Activated T-cell treated with anti-CD3 and anti-CD28 coated beads, Interleukin-2, amount 50 U/mL, for 1 hour (primary cell): Measurements from ENCODE around the gene ATF7IP.
"Not testable (repeated sequence)": the region's sequence is repeated elsewhere in the genome, so short reads cannot be mapped to it uniquely, and the experiment has no call there.

Experiments
- DNase-seq: peaks from one replicate; pipeline ENCODE4 v3.0.0-alpha.2; 2020

ATF7IP gene

GRCh38 chr12:14384783-14385638, 19.5 kb downstream of the ATF7IP start:
- DNase-seq: peak; percentile 38

DNA sequence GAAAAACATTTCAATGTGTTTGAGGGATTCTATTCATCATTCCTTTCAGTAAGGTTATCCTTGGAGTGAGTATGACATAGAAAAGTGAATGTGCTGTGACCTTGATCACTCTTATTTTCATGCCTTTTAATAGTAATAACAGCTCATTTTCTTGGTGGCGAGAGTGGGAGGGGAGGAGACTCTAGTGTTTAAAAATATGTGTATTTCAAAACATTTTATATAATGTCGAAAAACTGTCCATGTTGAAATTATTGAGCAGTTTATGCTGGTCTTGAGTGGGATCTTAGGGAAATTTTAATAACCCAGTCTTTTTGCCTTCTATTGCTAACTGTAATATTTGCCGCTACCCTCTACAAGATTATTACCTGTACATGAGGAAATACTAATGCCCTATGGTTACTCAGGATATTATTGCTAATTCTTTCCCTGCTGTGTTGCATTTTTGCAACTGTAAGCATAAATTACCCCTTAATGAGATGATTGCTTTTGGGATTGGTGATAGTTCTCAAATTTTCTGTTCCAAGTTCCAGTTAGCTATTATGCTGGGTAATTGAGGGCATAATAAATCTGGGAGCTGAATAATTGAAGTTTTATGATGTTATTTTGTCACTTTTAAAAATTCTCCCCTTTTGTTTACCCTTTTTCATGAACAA, 21.9 kb downstream of the ATF7IP start:
- DNase-seq: no peak

DNA sequence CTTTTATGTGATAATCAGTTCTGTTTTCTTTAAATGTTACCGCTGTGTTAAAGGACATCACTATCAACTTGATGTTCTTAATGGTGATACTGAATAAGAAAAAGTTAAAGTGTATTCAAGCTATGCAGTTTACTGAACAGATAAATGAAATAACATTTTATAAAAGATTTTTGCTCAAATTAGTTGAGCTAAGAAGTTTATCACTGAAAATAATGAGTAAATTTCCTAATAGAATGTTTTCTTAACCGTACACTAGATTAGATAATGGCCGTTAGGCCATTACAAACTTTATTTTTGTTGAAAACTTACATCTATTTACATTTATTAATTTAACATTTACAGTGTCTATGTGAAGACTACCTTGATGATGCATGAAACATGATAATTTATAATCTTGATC, 25.0 kb downstream of the ATF7IP start:
- DNase-seq: no peak

DNA sequence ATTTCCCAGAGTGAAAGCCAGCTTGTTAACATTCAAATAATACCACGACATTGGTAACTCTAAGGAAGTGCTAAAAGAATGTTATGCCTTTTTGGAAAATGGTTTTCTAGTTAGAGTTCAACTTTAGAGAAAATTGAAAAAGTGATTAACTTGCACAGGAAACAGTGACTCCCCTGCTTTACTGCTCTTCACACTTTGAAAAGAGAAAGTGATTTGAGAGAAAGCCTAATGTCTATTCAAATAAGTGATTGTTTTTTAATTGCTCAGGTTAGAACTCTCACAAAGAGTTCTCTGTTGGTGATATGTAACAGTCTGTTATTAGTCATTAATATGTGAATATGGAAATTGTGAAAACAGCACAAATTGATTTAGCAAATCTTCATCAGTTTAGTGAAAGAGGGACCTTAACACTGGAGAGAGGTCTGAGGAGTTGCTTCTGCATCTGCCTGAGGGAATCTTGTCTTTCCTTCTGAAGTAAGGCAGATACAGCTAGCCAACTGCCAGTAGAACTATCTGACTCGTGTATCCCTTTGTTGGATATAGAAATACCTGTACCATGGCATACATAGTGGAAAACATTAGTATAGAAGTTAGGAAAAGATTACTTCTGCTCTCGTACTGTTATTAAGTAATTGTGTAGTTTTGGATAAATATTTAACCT, 25.5 kb downstream of the ATF7IP start:
- no peak for DNase-seq

DNA sequence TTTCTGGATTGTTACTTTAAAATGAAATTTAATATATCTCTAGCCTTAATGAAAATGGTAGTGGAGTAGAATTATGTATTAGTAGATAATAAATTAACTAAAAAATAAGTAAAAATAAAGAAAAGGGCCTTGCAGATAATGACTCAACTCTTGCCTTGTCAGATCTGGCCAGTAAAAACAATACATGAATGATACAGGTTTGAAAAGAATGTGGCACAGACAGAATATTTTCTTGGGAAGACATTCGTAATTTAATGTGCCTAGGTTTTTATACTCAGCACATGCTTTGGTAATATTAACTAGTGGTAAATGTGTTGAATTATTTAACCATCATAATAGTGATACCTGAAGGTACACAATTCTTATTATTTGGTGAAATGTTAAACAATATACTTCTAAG, 28.3 kb downstream of the ATF7IP start:
- no peak for DNase-seq

DNA sequence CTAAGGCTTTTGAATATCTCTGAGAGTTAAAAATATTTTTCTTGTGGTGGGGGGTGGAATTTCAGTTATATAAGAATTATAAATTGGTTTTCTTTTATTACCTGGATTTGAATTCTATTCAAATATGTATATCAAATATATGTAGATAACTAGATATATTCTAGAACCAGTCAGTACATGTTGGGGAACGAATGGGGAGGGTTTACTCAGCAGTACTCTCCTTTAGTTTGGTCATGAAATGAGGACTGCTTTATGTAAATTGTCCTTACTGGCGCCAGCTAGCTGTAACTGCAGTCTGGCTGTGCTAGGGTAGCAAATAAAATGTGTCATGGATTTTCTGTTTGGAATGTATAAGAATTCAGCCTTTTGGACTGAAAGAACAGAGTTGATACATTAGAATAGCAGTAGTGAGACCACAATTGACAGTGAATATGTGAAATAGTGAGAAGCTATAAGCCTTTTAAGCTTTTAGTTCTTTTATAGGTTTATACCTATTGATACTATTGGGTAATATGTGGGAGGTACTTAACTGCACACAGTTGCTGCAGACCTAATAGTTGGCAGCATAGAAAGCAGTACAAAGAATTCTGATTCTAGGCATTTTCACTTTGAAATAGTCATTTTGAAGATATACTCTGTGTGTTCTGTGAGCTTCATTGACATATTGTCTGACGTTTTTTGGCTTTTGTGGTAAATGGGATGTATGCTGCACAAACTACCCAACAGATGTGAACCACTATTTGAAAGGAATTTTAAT, 29.0 kb downstream of the ATF7IP start:
- DNase-seq: no peak

DNA sequence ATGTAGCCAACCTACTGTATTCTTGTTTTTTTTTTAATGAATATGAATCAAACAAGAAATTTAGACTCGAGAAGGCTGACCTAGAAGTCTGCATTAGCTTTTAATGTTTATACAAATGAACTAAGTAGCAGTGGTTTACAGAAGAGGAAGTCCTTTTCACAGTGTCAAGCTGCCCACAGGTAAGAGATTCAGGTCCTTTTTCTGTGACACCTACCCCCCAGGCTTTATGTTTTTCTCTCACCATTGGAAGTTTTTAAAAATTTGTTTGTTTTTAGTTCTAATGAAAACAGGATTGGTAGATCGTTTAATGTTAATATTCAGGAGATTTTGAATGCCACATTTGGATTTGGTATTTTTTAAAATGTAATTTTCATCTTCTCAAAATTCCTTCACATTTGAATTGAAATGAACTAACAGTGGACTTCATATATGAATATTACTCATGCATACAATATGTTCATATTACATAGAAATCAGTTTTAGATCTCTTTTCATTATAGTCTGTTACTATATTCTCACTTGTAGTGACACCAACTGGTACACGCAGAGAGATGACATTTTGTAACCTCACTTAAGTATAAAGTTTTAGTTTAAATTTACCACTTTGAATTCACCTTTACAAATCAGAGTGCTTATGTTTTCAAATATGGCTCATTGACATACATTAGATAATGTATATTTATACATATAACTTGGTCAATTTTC, 29.7 kb downstream of the ATF7IP start:
- DNase-seq: no peak

DNA sequence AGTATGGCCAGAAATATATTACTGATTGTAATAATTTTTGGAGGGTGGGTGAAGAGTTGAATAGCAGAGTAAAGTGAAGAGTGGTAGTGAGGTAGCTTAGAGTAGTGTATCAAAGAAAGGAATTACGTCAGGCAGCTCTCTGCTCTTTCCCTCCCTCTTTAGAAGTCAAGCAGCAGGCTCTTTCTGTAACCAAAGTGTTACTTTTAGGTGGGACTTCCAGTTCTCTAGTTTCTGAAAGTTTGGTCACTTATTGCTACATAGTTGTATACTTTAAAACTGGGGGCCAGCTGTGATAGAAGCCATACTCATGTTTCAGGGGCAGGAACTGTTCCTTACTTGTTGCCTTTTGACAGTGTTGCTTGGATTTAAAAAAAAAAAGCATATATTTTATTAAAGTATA, 30.6 kb downstream of the ATF7IP start:
- no peak for DNase-seq

DNA sequence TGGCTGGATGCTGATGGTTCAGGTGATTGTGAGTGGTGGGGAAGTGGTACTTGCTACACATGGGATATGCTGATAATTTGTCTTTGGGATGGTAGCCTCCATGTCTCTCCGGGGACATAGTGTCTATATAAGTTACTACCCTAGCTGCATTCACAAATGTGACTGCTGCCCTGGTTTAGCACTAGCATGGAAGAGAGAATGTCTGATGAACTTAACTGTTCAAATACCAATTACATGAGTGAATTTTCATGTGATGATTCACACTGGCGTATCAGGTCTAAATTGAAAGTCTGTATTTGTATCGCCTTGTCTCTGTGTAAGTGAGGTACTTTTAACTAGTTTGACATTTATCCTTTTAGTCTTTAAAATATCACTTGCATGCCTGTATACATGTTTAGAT, 34.4 kb downstream of the ATF7IP start:
- DNase-seq: no peak

DNA sequence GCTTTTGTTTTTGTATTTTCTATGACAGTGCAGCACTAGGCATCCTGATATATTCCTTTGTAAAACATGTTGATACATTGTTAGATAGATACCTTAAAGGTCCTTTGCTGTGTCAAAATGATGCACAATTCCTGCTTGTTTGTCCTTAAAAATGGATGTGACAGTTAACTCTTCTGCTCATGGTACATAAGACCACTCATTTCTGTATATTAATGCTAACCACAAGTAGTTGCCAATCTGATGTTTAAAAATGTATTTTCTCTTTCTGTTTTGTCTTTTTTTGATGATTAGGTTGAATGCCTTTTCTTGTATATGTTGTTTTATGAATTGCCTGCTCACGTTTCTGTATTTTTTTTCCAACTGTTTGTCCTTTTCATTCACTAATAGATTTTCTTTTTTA, 35.1 kb downstream of the ATF7IP start:
- no peak for DNase-seq

GRCh38 chr12:14401267-14401666, 35.8 kb downstream of the ATF7IP start:
- DNase-seq: not testable (repeated sequence)

- no peak for DNase-seq
Measured at GRCh38 chr12:14402697-14403096, 37.2 kb downstream of the ATF7IP start.

GRCh38 chr12:14403293-14403692, 37.8 kb downstream of the ATF7IP start:
- DNase-seq: no peak

GRCh38 chr12:14403711-14404196, 38.3 kb downstream of the ATF7IP start:
- DNase-seq: no peak

DNA sequence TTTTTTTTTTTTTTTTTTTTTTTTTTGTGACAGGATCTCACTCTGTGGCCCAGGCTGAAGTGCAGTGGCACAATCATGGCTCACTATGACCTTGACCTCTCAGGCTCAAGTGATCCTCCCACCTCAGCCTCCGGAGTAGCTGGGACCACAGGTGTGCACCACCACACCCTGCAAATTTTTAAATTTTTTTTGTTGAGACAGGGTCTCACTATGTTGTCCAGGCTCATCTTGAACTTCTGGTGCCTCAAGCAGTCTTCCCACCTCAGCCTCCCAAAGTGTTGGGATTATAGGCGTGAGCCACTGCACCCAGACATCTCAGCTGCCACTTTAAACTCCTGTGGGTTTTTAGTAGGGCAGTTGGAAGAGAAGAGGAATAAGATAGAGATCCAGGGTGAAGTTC, 39.9 kb downstream of the ATF7IP start:
- DNase-seq: not testable (repeated sequence)

GRCh38 chr12:14408208-14408607, 42.7 kb downstream of the ATF7IP start:
- DNase-seq: no peak

GRCh38 chr12:14410177-14410576, 44.7 kb downstream of the ATF7IP start:
- DNase-seq: no peak

DNA sequence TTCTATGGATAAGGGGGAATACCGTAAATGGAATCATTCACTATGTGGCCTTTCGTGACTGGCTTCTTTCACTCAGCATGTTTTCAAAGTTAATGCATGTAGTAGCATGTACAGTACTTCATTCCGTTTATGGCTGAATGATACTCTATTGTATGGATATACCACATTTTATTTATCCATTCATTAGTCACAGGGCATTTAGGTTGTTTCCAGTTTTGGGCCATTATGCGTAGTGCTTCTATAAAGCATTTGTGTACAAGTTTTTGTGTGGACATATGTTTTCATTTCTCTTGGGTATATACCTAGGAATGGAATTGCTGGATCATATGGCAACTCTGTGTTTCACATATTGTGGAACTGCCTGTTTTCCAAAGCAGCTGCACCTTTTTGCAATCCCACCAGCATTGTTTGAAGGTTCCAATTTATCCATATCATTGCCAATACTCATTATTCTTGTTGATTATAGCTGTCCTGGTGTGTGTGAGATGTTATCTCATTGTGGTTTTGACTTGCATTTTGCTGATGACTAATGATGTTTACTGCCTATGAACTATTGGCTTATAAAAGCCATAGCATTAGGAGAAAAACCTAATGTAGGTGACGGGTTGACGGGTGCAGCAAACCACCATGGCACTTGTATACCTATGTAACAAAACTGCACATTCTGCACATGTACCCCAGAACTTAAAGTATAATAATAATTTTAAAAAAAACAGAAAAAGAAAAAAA, 45.5 kb downstream of the ATF7IP start:
- DNase-seq: no peak

DNA sequence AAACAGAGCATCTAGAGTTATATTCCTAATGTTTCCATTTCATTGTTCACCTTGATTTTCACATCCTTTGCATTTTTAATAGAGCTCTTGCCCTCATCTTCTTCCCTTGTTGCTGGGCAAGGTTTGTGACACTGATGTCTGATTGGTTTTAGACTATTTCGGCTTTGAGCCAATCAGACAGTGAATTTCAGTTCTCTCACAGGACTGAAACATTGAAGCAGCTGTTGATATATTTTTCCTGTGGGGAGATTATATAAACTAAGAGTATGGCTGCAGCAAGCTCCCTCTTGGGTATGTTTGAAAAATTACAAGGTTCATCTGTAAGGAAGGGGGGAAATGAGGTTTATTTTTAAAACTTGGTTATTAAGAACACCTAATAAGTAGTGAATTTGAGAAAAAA, 51.2 kb downstream of the ATF7IP start:
- DNase-seq: no peak

DNA sequence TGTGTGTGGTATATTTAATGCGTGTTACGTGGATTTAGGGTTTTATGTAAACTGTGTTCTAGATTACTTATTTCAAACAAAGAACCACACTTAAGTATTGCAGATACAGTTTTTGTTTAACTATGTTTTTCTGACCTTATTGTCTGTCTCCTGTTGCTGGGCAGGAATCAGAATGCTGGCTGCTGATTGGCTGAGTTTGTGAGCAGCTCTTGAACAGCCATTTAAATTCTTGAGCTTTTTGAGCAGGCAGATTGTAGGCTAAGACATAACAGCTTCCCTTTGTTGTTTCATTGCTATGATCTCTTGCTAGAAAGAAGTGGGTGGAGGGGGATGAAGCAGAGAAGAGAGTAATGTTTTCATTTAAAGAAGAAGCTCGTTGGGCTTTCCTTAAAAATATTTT, 52.2 kb downstream of the ATF7IP start:
- peak; percentile 63 for DNase-seq

DNA sequence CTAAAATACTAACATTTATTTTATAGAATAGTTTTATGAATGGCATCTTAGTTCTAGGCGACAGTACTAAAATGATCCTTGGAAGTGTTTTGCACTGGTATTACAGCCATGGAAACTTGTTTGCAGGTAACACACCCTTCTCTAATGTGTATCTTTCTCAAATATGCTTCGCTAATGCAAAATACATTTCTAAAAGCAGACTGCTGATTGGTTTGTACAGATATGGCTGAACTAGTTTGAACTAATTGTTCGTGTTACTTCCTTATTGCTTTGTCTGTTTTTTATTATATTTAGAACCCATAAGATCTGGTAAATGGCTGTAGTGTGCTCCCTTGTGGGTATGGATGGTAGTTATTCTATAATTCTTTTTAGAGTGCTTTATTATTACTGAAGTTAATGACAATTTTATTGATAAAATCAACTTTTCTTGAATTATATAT, 53.0 kb downstream of the ATF7IP start:
- DNase-seq: no peak
